NCI-H2171 (cell line): ENCODE data around the gene TAB3.
"Not testable (repeated sequence)": the region's sequence is repeated elsewhere in the genome, so short reads cannot be mapped to it uniquely, and the experiment has no call there.

Experiments
- DNase-seq: peaks from one replicate; lab custom pipeline; 2025; lab: John Stamatoyannopoulos, UW

The TAB3 gene

DNA sequence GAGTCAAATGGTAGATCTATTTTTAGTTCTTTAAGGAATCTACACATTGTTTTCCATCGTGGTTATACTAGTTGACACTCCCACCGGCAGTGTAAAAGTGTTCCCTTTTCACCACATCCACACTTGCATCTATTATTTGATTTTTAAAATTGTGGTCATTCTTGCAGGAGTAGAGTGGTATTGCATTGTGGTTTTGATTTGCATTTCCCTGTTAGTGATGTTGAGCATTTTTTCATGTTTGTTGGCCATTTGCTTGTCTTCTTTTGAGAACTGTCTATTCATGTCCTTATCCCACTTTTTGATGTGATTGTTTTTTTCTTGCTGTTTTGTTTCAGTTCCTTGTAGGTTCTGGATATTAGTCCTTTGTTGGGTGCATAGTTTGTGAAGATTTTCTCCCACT lies 70.0 kb downstream of the TAB3 start:
- DNase-seq = no peak

DNA sequence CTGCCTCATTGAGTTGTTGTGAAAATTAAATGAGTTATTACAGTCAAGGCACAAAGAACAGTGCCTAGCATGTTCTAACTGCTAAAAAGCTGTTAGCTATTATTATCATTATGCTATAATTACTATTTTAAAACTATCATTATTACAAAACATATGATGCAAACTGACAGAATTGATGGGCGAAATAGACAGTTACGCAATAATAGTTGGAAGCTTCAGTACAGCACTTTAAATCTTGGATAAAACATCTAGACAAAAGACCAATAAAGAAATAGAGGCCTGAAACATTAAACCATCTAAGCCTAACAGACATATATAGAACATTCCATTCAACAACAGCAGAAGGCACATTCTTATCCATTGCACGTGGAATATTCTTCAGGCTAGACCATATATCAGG lies 73.0 kb downstream of the TAB3 start:
- no peak for DNase-seq

DNA sequence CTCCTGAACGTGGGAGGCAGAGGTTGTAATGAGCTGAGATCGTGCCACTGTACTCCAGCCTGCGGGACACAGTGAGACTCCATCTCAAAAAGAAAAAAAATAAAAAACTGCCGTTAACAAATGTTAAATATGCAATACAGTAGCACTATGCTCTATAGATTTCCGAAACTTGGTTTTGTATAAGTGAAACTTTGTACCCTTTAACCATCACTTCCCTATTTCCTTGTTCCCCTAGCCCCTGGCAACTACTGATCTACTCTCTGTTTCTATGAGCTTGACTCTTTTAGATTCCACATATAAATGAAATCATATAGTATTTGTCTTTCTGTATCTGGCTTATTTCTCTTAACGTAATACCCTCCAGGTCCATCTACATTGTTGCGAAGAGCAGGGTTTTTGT lies 74.1 kb downstream of the TAB3 start:
- DNase-seq = no peak

DNA sequence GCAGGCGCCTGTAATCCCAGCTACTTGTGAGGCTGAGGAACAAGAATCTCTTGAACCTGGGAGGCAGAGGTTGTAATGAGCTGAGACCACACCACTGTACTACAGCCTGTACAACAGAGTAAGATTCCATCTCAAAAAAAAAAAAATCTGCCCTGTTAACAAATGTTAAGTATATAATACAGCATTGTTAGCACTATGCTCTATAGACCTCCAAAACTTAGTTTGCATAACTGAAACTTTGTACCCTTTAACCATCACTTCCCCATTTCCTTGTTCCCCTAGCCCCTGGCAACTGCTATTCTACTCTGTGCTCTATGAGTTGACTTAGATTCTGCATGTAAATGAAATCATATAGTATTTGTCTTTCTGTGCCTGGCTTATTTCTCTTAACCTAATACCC lies 76.7 kb downstream of the TAB3 start:
- DNase-seq = no peak

DNA sequence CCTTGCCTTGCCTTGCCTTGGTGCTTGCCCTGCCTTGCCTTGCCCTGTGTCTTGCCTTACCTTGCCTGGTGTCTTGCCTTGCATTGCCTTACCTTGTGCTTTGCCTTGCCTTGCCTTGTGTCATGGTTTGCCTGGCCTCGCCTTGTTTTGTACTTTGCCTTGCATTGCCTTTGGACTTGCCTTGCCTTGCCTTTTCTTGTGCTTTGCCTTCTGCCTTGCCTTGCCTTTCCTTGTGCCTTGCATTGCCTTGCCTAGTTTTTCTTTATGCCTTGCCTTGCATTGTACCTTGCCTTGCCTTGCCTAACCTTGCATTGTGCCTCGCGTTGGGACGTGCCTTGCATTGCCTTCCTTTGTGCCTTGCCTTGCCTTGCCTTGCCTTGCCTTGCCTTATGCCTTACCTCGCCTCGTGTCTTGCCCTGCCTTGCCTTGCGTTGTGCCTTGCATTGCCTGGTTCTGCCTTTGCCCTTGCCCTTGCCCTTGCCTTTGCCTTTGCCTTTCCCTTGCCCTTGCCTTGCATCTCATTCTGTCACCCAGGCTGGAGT lies 82.8 kb downstream of the TAB3 start:
- DNase-seq = no peak

DNA sequence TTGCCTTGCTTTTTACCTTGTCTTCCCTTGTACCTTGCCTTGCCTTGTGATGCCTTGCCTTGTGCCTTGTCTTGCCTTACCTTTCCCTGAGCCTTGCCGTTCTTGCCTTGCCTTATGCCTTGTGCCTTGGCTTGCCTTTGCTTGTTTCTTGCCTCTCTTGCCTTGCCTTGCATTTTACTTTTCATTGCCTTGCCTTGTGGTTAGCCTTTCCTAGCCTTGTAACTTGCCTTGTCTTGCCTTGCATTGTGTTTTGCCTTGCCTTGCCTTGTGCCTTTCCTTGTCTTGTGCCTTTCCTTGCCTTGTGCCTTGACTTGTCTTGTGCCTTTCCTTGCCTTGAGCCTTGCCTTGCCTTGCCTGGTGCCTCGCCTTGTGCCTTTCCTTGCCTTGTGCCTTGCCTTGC lies 84.6 kb downstream of the TAB3 start:
- no peak for DNase-seq

DNA sequence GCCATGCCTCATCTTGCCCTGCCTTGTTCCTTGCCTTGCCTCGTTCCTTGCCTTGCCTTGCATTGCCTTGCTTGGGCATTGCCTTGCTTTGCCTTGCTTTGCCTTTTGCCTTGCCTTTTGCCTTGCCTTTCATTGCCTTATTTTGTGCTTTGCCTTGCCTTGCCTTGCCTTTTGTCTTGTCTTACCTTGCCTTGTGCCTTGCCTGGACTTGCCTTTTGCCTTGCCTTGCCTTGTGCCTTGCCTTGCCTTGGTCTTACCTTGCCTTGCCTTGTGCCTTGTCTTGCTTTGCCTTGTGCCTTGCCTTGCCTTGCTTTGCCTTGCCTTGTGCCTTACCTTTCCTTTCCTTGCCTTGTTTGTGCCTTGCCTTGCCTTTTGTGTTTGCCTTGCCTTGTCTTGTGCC lies 88.2 kb downstream of the TAB3 start:
- DNase-seq = no peak

DNA sequence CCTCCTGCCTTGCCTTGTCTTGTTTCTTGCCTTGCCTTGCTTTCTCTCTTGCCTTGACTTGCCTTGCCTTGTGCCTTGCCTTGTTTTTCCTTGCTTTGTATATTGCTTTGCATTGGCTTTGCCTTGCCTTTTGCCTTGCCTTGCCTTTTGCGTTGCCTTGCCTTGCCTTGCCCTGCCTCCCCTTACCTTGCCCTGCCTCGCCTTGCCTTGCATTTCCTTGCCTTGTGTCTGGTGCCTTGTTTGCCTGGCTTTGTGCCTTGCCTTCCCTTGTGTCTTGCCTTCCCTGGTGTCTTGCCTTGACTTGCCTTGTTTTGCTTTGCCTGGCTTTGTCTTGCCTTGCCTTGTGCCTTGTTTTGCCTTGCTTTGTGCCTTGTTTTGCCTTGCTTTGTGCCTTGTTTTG lies 89.7 kb downstream of the TAB3 start:
- no peak for DNase-seq

DNA sequence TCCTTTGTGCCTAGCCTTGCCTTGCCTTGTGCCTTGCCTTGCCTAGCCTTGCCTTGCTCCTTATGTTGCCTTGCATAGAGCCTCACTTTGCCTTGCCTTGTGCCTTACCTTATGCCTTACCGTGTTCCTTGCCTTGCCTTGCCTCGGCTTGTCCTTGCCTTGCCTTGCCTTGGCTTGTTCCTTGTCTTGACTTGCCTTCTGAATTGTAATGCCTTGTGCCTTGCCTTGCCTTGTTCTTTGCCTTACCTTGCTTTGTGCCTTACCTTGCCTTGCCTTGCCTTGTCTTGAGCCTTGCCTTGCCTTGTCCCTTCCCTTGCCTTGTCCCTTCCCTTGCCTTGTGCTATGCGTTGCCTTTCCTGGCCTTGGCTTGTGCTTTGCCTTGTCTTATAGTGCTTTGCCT lies 90.2 kb downstream of the TAB3 start:
- no peak for DNase-seq

DNA sequence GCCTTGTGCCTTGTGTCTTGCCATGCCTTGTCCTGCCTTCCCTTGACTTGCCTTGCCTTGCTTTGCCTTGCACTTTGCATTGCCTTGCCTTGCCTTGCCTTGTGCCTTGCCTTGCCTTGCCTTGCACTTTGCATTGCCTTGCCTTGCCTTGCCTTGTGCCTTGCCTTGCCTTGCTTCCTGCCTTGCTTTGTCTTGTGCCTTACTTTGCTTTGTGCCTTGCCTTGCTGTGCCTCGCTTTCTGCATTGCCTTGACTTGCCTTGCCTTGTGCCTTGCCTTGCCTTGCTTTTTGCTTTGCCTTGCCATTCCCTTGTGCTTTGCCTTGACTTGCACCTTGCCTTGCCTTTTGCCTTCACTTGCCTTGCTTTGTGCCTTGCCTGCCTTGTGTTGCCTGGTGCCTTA lies 91.8 kb downstream of the TAB3 start:
- not testable (repeated sequence) for DNase-seq

DNA sequence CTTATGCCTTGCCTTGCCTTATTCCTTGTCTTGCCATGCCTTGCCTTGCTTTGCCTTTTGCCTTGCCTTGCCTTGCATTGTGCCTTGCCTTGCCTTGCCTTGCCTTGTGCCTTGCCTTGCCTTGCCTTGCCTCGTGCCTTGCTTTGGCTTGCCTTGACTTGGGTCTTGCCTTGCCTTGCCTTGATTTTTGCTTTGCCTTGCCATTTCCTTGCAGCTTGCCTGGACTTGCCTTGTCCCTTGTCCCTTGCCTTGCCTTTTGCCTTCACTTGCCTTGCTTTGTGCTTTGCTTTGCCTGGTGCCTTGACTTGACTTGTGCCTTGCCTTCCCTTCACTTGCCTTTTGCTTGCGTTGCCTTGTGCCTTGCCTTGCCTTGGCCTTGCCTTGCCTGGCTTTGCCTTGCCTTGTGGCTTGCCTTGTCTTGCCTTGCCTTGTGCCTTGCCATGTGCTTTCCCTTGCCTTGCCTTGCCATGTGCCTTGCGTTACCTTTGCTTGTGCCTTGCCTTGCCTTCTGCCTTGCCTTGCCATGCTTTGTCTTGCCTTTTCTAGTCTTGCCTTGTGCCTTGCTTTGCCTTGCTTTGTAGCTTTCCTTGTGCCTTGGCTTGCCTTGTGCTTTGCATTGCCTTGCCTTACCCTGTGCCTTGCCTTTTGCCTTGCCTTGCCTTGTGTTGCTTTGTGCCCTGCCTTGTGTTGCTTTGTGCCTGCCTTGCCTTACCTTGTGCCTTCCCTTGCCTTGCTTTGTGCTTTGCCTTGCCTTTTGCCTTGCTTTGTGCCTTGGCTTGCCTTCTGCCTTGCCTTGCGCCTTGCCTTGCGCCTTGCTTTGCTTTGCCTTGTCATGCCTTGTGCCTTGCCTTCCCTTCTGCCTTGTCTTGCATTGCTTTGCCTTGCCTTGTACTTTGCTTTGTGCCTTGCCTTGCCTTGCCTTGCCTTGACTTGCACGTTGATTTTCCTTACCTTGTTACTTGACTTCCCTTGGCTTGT lies 92.8 kb downstream of the TAB3 start:
- no peak for DNase-seq

DNA sequence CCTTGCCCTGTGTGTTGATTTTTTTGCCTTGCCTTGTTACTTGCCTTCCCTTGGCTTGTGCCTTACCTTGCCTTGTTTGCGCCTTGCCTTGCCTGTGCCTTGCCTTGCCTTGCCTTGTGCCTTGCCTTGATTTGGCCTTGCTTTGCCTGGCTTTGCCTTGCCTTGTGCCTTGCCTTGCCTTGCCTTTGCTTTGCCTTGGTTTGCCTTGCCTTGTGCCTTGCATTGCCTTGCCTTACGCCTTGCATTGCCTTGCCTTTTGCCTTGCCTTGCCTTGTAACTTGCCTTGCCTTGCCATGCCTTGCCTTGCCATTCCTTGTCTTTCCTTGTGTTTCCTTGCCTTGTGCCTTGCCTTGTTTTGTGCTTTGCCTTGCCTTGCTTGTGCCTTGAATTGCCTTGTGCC lies 94.6 kb downstream of the TAB3 start:
- no peak for DNase-seq

DNA sequence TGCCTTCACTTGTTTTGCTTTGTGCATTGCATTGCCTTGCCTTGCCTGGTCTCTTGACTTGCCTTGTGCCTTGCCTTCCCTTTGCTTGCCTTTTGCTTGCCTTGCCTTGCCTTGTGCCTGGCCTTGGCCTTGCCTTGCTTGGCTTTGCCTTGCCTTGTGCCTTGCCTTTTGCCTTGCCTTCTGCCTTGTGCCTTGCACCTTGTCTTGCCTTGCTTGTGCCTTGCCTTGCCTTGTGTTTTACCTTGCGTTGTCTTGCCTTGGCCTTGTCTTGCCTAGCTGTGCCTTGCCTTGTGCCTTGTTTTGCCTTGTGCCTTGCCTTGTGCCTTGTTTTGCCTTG lies 95.3 kb downstream of the TAB3 start:
- no peak for DNase-seq

DNA sequence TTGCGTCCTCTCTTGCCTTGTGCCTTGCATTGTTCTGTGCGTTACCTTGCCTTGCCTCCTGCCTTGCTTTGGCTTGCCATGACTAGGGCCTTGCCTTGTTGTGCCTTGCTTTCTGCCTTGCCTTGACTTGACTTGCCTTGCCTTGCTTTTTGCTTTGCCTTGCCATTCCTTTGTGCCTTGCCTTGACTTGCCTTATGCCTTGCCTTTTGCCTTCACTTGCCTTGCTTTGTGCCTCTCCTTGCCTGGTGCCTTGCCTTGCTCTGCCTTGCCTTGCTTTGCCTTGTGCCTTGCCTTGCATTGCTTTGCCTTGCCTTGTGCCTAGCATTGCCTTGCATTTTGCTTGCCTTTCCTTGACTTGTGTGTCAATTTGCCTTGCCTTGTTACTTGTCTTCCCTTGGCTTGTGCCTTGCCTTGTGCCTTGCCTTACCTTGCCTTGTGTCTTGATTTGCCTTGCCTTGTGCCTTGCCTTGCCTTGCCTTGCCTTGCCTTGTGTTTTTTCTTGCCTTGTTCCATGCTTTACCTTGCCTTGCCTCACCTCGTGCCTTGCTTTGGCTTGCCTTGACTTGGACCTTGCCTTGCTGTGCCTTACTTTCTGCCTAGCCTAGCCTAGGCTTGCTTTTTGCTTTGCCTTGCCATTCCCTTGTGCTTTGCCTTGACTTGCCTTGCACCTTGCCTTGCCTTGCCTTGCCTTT lies 95.8 kb downstream of the TAB3 start:
- no peak for DNase-seq

DNA sequence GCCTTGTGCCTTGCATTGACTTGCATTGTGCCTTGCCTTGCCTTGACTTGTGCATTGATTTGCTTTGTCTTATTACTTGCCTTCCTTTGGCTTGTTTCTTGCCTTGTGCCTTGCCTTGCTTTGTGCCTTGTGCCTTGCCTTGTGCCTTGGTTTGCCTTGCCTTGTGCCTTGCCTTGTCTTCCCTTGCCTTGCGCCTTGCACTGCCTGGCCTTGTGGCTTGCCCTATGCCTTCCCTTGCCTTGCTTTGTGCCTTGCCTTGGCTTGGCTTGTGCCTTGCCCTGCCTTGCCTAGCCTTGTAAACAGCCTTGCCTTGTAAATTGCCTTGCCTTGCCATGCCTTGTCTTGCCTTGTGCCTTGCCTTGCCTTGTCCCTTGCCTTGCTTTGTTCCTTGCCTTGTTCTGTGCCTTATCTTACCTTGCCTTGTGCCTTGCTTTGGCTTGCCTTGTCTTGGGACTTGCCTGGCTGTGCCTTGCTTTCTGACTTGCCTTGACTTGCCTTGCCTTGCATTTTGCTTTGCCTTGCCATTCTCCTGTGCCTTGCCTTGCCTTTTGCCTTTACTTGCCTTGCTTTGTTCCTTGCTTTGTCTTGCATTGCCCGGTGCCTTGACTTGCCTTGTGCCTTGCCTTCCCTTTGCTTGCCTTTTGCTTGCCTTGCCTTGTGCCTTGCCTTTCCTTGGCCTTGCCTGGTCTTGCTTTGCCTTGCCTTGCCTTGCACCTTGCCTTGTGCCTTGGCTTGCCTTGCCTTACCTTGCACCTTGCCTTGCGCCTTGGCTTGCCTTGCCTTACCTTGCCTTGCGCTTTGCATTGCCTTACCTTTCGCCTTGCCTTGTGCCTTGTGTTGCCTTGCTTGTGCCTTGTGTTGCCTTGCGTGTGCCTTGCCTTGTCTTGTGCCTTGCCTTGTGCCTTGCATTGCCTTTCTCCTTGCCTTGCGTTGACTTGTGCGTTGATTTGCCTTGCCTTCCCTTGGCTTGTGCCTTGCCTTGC lies 97.5 kb downstream of the TAB3 start:
- DNase-seq = no peak

DNA sequence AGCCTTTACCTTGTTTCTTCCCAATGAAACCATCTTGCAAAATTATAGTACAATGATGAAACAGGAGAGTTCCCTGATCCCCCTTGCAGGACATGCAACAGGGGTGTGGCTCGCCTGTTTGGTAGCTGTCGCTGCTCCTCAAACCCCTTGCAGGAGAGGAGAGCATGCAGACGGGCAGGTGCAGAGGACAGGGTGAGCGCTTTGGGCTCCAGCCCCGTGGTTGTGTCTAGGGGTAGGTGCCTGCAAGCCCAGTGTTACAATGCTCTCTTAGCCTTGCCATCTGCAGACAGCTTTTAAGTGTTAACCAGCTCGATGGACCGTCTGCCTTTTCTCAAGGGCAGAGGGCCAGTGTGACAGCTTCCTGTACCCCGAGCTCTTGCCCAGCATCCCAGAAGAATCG lies 102.0 kb downstream of the TAB3 start:
- DNase-seq = no peak

DNA sequence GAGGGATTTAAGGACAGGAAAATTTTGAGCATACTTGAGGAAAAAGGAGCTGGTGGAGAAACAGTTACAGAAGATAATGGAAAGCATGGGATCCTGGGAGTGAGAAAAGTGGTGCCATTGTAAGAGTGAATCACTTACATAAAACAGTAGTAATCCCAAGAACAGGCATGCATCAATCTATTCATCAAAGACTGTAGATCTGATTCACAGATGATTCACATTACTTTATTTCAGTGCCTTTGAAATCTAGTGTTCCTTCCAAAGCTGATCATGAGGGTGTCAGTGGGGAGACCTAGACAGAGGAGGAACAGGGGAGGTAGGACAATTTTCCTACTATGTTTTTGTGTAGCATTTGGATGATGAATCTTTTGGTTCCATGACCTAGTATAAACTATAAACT lies 102.7 kb downstream of the TAB3 start:
- DNase-seq = no peak

DNA sequence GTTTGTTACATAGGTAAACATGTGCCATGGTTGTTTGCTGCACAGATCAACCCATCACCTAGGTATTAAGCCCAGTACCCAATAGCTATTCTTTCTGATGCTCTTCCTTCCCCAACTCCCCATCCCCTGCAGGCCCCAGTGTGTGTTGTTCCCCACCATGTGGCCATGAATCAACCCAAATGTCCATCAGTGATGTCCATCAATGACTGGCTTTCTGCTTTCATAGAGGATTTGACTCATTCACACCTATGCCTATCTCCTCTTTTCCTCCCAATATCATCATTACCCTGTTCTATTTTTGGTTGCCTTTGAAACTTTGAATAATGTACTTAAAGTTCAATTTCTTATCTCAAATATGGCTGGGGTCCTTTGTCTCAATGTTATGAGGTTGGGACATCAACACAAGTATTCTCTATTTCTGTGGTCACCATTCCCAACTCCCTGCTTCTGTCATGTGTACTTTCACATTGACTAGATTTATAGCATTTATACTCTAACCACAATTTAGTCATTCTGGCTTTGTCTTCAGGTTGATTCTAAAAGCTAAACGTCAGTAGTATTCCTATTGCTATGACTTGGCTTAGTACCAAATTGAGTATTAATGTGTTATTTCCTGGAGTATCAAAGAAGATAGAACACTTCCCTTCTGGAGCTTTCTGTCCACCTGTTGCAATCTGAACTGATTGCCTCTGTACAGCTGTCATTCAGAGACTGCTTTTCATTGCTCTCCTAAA lies 107.2 kb downstream of the TAB3 start:
- no peak for DNase-seq

DNA sequence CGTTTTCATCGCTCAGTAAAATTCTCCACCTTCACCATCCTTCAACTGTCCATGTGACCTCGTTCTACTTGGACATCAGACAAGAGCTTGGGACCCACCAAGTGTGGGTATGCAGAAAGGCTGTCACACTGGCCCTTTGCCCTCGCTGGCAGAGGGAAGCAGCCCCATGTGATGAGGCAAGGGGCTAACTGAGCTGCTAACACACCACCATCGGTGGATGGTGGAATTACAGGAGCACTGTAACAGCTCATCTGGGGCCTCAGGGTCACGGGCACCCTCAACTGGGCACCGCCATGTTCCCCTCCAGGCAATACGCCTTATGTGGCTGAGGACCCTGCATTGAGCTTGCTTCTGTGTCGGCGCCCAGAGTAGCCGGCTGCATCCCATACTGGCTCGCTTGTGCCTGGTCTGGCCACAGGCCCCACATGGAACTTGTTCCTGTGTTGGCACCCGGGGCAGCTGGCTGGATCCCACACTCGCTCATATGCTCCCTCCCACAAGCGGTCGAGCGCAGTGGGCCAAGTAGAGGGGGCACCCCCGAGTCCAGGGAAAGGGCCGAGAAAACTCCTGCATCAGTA lies 109.5 kb downstream of the TAB3 start:
- DNase-seq = no peak

DNA sequence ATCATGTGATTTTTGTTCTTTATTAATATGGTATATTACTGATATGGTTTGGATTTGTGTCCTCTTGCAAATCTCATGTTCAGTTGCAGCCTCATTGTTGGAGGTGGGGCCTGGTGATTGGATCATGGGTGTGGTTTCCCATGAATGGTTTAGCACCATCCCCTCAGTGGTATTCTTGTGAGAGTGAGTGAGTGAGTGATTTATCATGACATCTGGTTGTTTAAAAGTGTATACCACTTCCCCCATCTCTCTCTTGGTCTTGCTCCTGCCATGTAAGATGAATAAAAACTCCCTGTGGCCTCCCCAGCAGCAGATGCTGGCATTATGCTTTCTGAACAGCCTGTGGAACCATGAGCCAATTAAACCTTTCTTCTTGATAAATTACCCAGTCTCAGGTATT lies 111.5 kb downstream of the TAB3 start:
- DNase-seq = no peak
